Gastroesophageal sphincter (tissue), 4 donors: ENCODE data around the gene CLCN1. TPM values are rescaled to one million over a fixed set of nuclear protein-coding genes. Genes with fewer than 3 reads are reported as not detected.

Experiments
- ATAC-seq: fragments of 150-250 bp; one replicate; pipeline ENCODE4 v1.9.1; 2016; ENCODE audit warnings: mild to moderate bottlenecking, moderate library complexity
- H3K27ac ChIP-seq, 4 donors: fragments of 200-600 bp; sonication (generic) in 3 of 4; 1 replicate in 3 of 4; 2 replicates in 1 of 4; pipeline ENCODE4 v1.5.1; 2016 to 2019
- H3K27me3 ChIP-seq: fragments of 200-600 bp; sonication (generic); one replicate; pipeline ENCODE4 v1.5.1; 2019
- H3K36me3 ChIP-seq, 2 donors: fragments of 200-600 bp; sonication (generic); one replicate each; pipeline ENCODE4 v1.5.1; 2019; ENCODE audit warnings: control low read depth in 1 of 2
- H3K4me1 ChIP-seq, 3 donors: fragments of 200-600 bp; sonication (generic); 1 replicate in 2 of 3; 2 replicates in 1 of 3; pipeline ENCODE4 v1.5.1; 2016 to 2019; ENCODE audit warnings: control low read depth in 2 of 3
- H3K4me3 ChIP-seq, 2 donors: fragments of 200-600 bp; sonication (generic); one replicate each; pipeline ENCODE4 v1.5.1; 2019; ENCODE audit warnings: mild to moderate bottlenecking in 1 of 2, moderate library complexity in 1 of 2
- H3K9me3 ChIP-seq, 3 donors: fragments of 200-600 bp; sonication (generic); one replicate each; pipeline ENCODE4 v1.5.1; 2017 to 2019; ENCODE audit warnings: control low read depth in 2 of 3
- CTCF ChIP-seq, 4 experiments: fragments of 200-600 bp in 2 of 4; fragments of 450-650 bp in 2 of 4; sonication (generic) in 1 of 4; IDR thresholded peaks; one replicate each; pipeline ENCODE4 v1.5.1; 2017 to 2019; ENCODE audit warnings: antibody characterized with exemption in 4 of 4, mild to moderate bottlenecking in 2 of 4, moderate library complexity in 2 of 4
- EP300 ChIP-seq: sonication (generic); formaldehyde crosslinking; IDR thresholded peaks from one replicate; pipeline ENCODE4 v1.6.1; 2017; ENCODE audit warnings: antibody characterized with exemption, mild to moderate bottlenecking
- POLR2A ChIP-seq, 2 donors: fragments of 450-650 bp; IDR thresholded peaks; one replicate each; pipeline ENCODE4 v1.6.1; 2017; ENCODE audit warnings: antibody characterized with exemption in 2 of 2, mild to moderate bottlenecking in 2 of 2, moderate library complexity in 1 of 2
- POLR2AphosphoS5 ChIP-seq: sonication (generic); formaldehyde crosslinking; IDR thresholded peaks from one replicate; pipeline ENCODE4 v1.6.1; 2017; ENCODE audit warnings: antibody characterized with exemption
- WGBS, 2 donors: methylation state at CpG; one replicate each; pipeline ENCODE4 v1.1.5; 2018; ENCODE audit warnings: low coverage in 1 of 2; 5-methylcytosine and 5-hydroxymethylcytosine counted together
- total RNA-seq, 4 donors: library from RNA; depleted of rRNA; stranded (reverse); fragments of >200 nt; gene quantifications; one replicate each; pipeline ENCODE4 v1.1.0, GENCODE V29; 2016

CLCN1 gene
- total RNA-seq, 4 donors from 2014 or later: not detected

GRCh38 chr7:143308632-143309031 lies 7.3 kb upstream of the CLCN1 start:
- Histone ChIP-seq H3K4me1 (no peaks in the 10 kb centered on the region), H3K27ac (no peak overlapping the region), H3K27me3 (no peaks in the 10 kb centered on the region), H3K36me3 (peaks cover 0 to 58% of the 10 kb centered on the region in 2 donors), H3K4me3 (no peak overlapping the region), H3K9me3 (no peaks in the 10 kb centered on the region)
- no peak for TF ChIP-seq POLR2A (IDR thresholded peaks at IDR 0.05)
- no peak for TF ChIP-seq CTCF (IDR thresholded peaks at IDR 0.05)
- TF ChIP-seq POLR2AphosphoS5: no peak
- TF ChIP-seq EP300: no peak
- no peak for ATAC-seq
- 86 to 97% methylated on average over 1 to 2 of the region's 2 CpGs for WGBS, 2 donors

- ATAC-seq: no peak
- H3K36me3 ChIP-seq: peaks cover 0 to 7% of the 10 kb centered on the region in 2 donors
- TF ChIP-seq POLR2A (IDR thresholded peaks at IDR 0.05) (no peak), EP300 (no peak), POLR2AphosphoS5 (no peak), CTCF (IDR thresholded peaks at IDR 0.05) (no peak)
- no peaks in the 10 kb centered on the region for H3K4me1 ChIP-seq
- no peak overlapping the region for H3K4me3 ChIP-seq
- no peaks in the 10 kb centered on the region for H3K9me3 ChIP-seq
- no peak overlapping the region for H3K27ac ChIP-seq
- H3K27me3 ChIP-seq: no peaks in the 10 kb centered on the region
Observed at GRCh38 chr7:143314127-143314526, 1.8 kb upstream of the CLCN1 start.

- TF ChIP-seq POLR2A (IDR thresholded peaks at IDR 0.05): no peak
- no peak for TF ChIP-seq CTCF (IDR thresholded peaks at IDR 0.05)
- no peak for TF ChIP-seq EP300
- TF ChIP-seq POLR2AphosphoS5: no peak
Observed at GRCh38 chr7:143316492-143316891, 581 bp downstream of the CLCN1 start.

GRCh38 chr7:143318661-143319060 lies 2.8 kb downstream of the CLCN1 start:
- Histone ChIP-seq H3K27me3 (no peaks in the 10 kb centered on the region), H3K4me3 (no peak overlapping the region), H3K36me3 (no peaks in the 10 kb centered on the region), H3K9me3 (no peaks in the 10 kb centered on the region), H3K27ac (no peak overlapping the region), H3K4me1 (no peaks in the 10 kb centered on the region)
- no peak for TF ChIP-seq POLR2AphosphoS5
- TF ChIP-seq EP300: no peak
- TF ChIP-seq POLR2A (IDR thresholded peaks at IDR 0.05): no peak
- TF ChIP-seq CTCF (IDR thresholded peaks at IDR 0.05): no peak
- 70 to 73% methylated on average over 3 of the region's 5 CpGs for WGBS, 2 donors
- ATAC-seq: no peak

More at GRCh38 chr7:143316492-143316891, 581 bp downstream of the CLCN1 start:
- no peaks in the 10 kb centered on the region for H3K27me3 ChIP-seq
- no peak overlapping the region for H3K4me3 ChIP-seq
- no peak for ATAC-seq
- H3K36me3 ChIP-seq: no peaks in the 10 kb centered on the region
- H3K4me1 ChIP-seq: no peaks in the 10 kb centered on the region
- WGBS, 2 donors: 82 to 86% methylated on average over 1 to 4 of the region's 4 CpGs
- no peak overlapping the region for H3K27ac ChIP-seq
- H3K9me3 ChIP-seq: no peaks in the 10 kb centered on the region

- Histone ChIP-seq H3K4me3 (no peak overlapping the region), H3K4me1 (no peaks in the 10 kb centered on the region), H3K9me3 (no peaks in the 10 kb centered on the region), H3K36me3 (no peaks in the 10 kb centered on the region), H3K27me3 (no peaks in the 10 kb centered on the region), H3K27ac (no peak overlapping the region)
- TF ChIP-seq EP300 (no peak), POLR2AphosphoS5 (no peak), CTCF (IDR thresholded peaks at IDR 0.05) (no peak), POLR2A (IDR thresholded peaks at IDR 0.05) (no peak)
- no peak for ATAC-seq
- WGBS, 2 donors: 17% methylated on average over 1 of the region's 9 CpGs; no CpG with 5 or more reads in 1 of the 2 donors
Observed at GRCh38 chr7:143320620-143321019, 4.7 kb downstream of the CLCN1 start.
